DND-41 (cell line): ENCODE data around the gene RFX2.

Experiments
- CTCF ChIP-seq: IDR thresholded peaks from 2 replicates; pipeline ENCODE4 v1.5.1; 2012; ENCODE audit warnings: borderline replicate concordance, low read length, moderate library complexity, mild to moderate bottlenecking; ENCODE audit not compliant: poor library complexity, severe bottlenecking; ENCODE audit errors: extremely low read depth
- EZH2 ChIP-seq: IDR thresholded peaks from 3 replicates; pipeline ENCODE4 v1.6.1; 2012; ENCODE audit warnings: borderline replicate concordance, low read depth, mild to moderate bottlenecking, moderate library complexity, low read length, inconsistent platforms; ENCODE audit not compliant: severe bottlenecking

DNA sequence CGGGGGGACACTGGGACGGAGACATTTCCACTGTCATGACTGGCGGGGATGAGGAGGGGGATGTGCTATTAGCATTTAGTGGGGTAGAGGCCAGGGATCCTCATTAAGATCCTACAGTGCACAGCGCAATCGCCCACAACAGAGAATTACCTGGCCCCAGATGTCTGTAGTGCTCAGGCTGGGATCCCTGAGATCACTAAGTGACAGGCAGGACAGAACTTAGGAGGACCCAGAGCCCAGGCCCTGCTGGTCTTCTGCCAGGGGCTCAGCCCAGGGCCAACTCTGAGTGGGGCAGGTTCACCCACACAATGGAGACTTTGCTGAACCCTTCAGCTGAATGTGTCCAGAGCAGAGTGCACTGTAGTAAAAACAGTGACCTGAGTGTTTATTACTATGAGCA, 136.9 kb downstream of the RFX2 start:
- no peak for TF ChIP-seq CTCF
- no peak for TF ChIP-seq EZH2
